HCT116 (cell line): ENCODE results near the gene RTL1. TPM values are rescaled to one million over a fixed set of nuclear protein-coding genes. Genes with fewer than 3 reads are reported as not detected.

ENCODE experiments used
- ATAC-seq: fragments of 200-7000 bp; cut with Tn5 transposase; 2 replicates; pipeline ENCODE4 v1.9.1; 2020; ENCODE audit warnings: mild to moderate bottlenecking, moderate library complexity
- BruUV-seq: library from RNA; stranded (reverse); fragments of 400-500 nt; replicated peaks from 2 replicates; lab custom pipeline; 2021; lab: Mats Ljungman, UMichigan
- CTCF ChIA-PET: fragments of 300-600 bp; sonication (Branson Sonifier 250); formaldehyde crosslinking; loops from one replicate; lab custom pipeline; 2021; ENCODE audit warnings: antibody characterized with exemption; lab: Charles Lee
- POLR2A ChIA-PET: fragments of 300-600, 350-600 bp; sonication (Branson Sonifier 250); formaldehyde crosslinking; loops from one replicate; lab custom pipeline; 2021; ENCODE audit warnings: antibody characterized with exemption; lab: Charles Lee
- RAD21 ChIA-PET, 2 experiments: fragments of 300-600 bp; sonication (Branson Sonifier 250); formaldehyde crosslinking; loops; one replicate each; lab custom pipeline; 2023; ENCODE audit warnings: low total read pairs in 2 of 2; ENCODE audit not compliant: uncharacterized antibody in 2 of 2, unreplicated experiment in 2 of 2, low non-redundant PET in 1 of 2; lab: Charles Lee
- DNase-seq: peaks from one replicate; pipeline ENCODE4 v3.0.0-alpha.2; 2010; ENCODE audit warnings: low read depth, low spot score
- H2AFZ ChIP-seq: fragments of 200-600 bp; shearing (Covaris generic), sonication (generic); 2 replicates; pipeline ENCODE4 v1.6.1; 2017; ENCODE audit warnings: low read depth, mixed run types, mixed read lengths, antibody characterized with exemption, low read length; ENCODE audit not compliant: poor library complexity, severe bottlenecking
- H3K27ac ChIP-seq: 2 replicates; pipeline ENCODE4 v1.5.1; 2012; ENCODE audit warnings: low read depth, low read length
- H3K27me3 ChIP-seq: fragments of 200-600 bp; sonication (generic); 2 replicates; pipeline ENCODE4 v1.6.1; 2016; ENCODE audit warnings: mixed run types, low read length, mixed read lengths; ENCODE audit not compliant: insufficient read depth
- H3K36me3 ChIP-seq, 2 experiments: fragments of 200-500 bp in 1 of 2; fragments of 200-600 bp in 1 of 2; sonication (Bioruptor generic) in 1 of 2; sonication (generic) in 1 of 2; 2 replicates each; pipeline versions ENCODE4 v1.5.1 to v1.6.1; 2014 to 2016; ENCODE audit warnings: low read length in 2 of 2, inconsistent platforms in 1 of 2, mixed read lengths in 1 of 2, mixed run types in 1 of 2; ENCODE audit not compliant: insufficient read depth in 2 of 2, control insufficient read depth in 1 of 2
- H3K4me1 ChIP-seq, 2 experiments: fragments of 200-600 bp in 1 of 2; sonication (generic) in 1 of 2; 2 replicates each; pipeline versions ENCODE4 v1.5.1 to v1.6.1; 2012 to 2017; ENCODE audit warnings: low read length in 2 of 2, inconsistent platforms in 1 of 2, mild to moderate bottlenecking in 1 of 2, mixed read lengths in 1 of 2, mixed run types in 1 of 2, moderate library complexity in 1 of 2; ENCODE audit not compliant: insufficient read depth in 2 of 2, control insufficient read depth in 1 of 2
- H3K4me2 ChIP-seq: fragments of 200-600 bp; sonication (generic); 2 replicates; pipeline ENCODE4 v1.6.1; 2017; ENCODE audit warnings: mixed run types, low read length, mixed read lengths
- H3K4me3 ChIP-seq, 2 experiments: fragments of 200-600 bp in 1 of 2; sonication (generic) in 1 of 2; replicated peaks in 1 of 2; 2 replicates each; pipeline ENCODE4 v1.5.1; 2011 to 2016; ENCODE audit warnings: low read length in 2 of 2, control low read depth in 1 of 2, low read depth in 1 of 2, mild to moderate bottlenecking in 1 of 2, mixed read lengths in 1 of 2, mixed run types in 1 of 2
- H3K79me2 ChIP-seq: fragments of 200-600 bp; sonication (generic); 2 replicates; pipeline ENCODE4 v1.6.1; 2017; ENCODE audit warnings: mild to moderate bottlenecking, mixed run types, low read length, moderate library complexity, mixed read lengths; ENCODE audit not compliant: insufficient read depth
- H3K9ac ChIP-seq: fragments of 200-600 bp; sonication (generic); 2 replicates; pipeline ENCODE4 v1.6.1; 2016; ENCODE audit warnings: low read length, mixed read lengths
- H3K9me2 ChIP-seq: fragments of 200-600 bp; sonication (generic), shearing (Covaris generic); 2 replicates; pipeline ENCODE4 v1.6.1; 2017; ENCODE audit warnings: mixed run types, mild to moderate bottlenecking, moderate library complexity; ENCODE audit not compliant: insufficient read depth
- H3K9me3 ChIP-seq, 2 experiments: fragments of 200-500 bp in 1 of 2; fragments of 200-600 bp in 1 of 2; sonication (Bioruptor generic) in 1 of 2; sonication (generic) in 1 of 2; 2 replicates each; pipeline ENCODE4 v1.6.1; 2014 to 2017; ENCODE audit warnings: low read length in 2 of 2, mixed read lengths in 2 of 2, inconsistent platforms in 1 of 2, low read depth in 1 of 2, mild to moderate bottlenecking in 1 of 2, mixed run types in 1 of 2, moderate library complexity in 1 of 2; ENCODE audit not compliant: control insufficient read depth in 1 of 2, insufficient read depth in 1 of 2
- H4K20me1 ChIP-seq: fragments of 200-600 bp; sonication (generic), shearing (Covaris generic); 2 replicates; pipeline ENCODE4 v1.6.1; 2017; ENCODE audit warnings: mixed run types, mild to moderate bottlenecking, moderate library complexity; ENCODE audit not compliant: insufficient read depth
- ATF3 ChIP-seq: IDR thresholded peaks from 2 replicates; pipeline ENCODE4 v1.6.1; 2012
- CTCF ChIP-seq, 3 experiments: fragments of 200-600 bp in 1 of 3; sonication (generic) in 1 of 3; IDR thresholded peaks in 2 of 3; conservative IDR thresholded peaks in 1 of 3; 2 replicates each; pipeline ENCODE4 v1.5.1; 2012 to 2017; ENCODE audit warnings: low read depth in 2 of 3, low read length in 2 of 3, antibody characterized with exemption in 1 of 3, borderline replicate concordance in 1 of 3, control low read depth in 1 of 3, mild to moderate bottlenecking in 1 of 3, mixed read lengths in 1 of 3, mixed run types in 1 of 3, moderate library complexity in 1 of 3; ENCODE audit not compliant: insufficient read depth in 1 of 3
- ELF1 ChIP-seq: IDR thresholded peaks from 2 replicates; pipeline ENCODE4 v1.6.1; 2012; ENCODE audit warnings: low read depth, borderline replicate concordance
- EZH2phosphoT487 ChIP-seq: fragments of 200-600 bp; IDR thresholded peaks from 2 replicates; pipeline ENCODE4 v1.6.1; 2018; ENCODE audit warnings: antibody characterized with exemption, borderline replicate concordance
- SP1 ChIP-seq: IDR thresholded peaks from 2 replicates; pipeline ENCODE4 v1.6.1; 2012; ENCODE audit warnings: low read depth
- TCF7L2 ChIP-seq: IDR thresholded peaks from 2 replicates; pipeline ENCODE4 v1.7.0; 2011; ENCODE audit warnings: borderline replicate concordance, inconsistent platforms; ENCODE audit not compliant: insufficient read depth, insufficient read length; ENCODE audit errors: extremely low read depth
- ZBTB33 ChIP-seq: IDR thresholded peaks from 2 replicates; pipeline ENCODE4 v1.6.1; 2011; ENCODE audit warnings: mild to moderate bottlenecking, low read length, moderate library complexity; ENCODE audit not compliant: insufficient replicate concordance; ENCODE audit errors: extremely low read depth
- intact Hi-C: fragments of 100-400 bp; cut with micrococcal nuclease; formaldehyde crosslinking; loops from 2 replicates; pipeline ENCODE4 v1.10.0; 2022
- total RNA-seq: library from RNA; stranded (reverse); gene quantifications from one replicate; pipeline ENCODE4 v1.2.1, GENCODE V29; 2021; ENCODE audit not compliant: unreplicated experiment

RTL1 gene
- total RNA-seq, 1 experiment from 2014 or later, result not detected

GRCh38 chr14:100859781-100860180 is 43.7 kb downstream of the RTL1 start (continued):
- no peak for TF ChIP-seq CTCF (IDR thresholded peaks at IDR 0.05 in 2 of 3, conservative IDR thresholded peaks at IDR 0.05 in 1 of 3; ENCODE audit: borderline replicate concordance in 1 of 3, insufficient read depth in 1 of 3, low read depth in 2 of 3, low read length in 2 of 3)

GRCh38 chr14:100858838-100859220 is 44.7 kb downstream of the RTL1 start:
- DNase-seq, result no peak
- H3K27me3 ChIP-seq, result no peaks in the 10 kb centered on the region; the same call in 1 of the 2 replicates
- H3K9ac ChIP-seq, result no peak overlapping the region
- no peaks in the 10 kb centered on the region for H4K20me1 ChIP-seq
- no peak for ATAC-seq
- no peaks in the 10 kb centered on the region for H3K36me3 ChIP-seq
- no peak overlapping the region for H2AFZ ChIP-seq
- no peaks in the 10 kb centered on the region for H3K9me2 ChIP-seq
- ChIA-PET POLR2A (no interaction called here), RAD21 (no interaction called here), CTCF (no interaction called here)
- BruUV-seq, result no TSS peak
- no peak overlapping the region for H3K4me2 ChIP-seq
- H3K4me1 ChIP-seq, result peaks cover 0 to 7% of the 10 kb centered on the region in 2 experiments; a peak in 2 of 4 replicates
- H3K9me3 ChIP-seq, result no peaks in the 10 kb centered on the region
- no peak overlapping the region for H3K4me3 ChIP-seq
- intact Hi-C loops, result no loop called here
- no peaks in the 10 kb centered on the region for H3K79me2 ChIP-seq
- H3K27ac ChIP-seq, result no peak overlapping the region
- TF ChIP-seq EZH2phosphoT487 (no peak), ZBTB33 (no peak), ATF3 (no peak), ELF1 (no peak), TCF7L2 (no peak), CTCF (IDR thresholded peaks at IDR 0.05 in 2 of 3, conservative IDR thresholded peaks at IDR 0.05 in 1 of 3; ENCODE audit: borderline replicate concordance in 1 of 3, insufficient read depth in 1 of 3, low read depth in 2 of 3, low read length in 2 of 3) (no peak), SP1 (no peak)
